HG02970 (cell line): ENCODE data around the gene TYW5.
A peak's percentile ranks its signal among the peaks of the same experiment; 100 is the strongest.

ENCODE experiments used
- ATAC-seq: cut with Tn5 transposase; IDR thresholded peaks from one replicate; pipeline ENCODE4 v1.9.1; 2021; ENCODE audit warnings: mild to moderate bottlenecking, moderate library complexity, moderate number of reproducible peaks; ENCODE audit not compliant: unreplicated experiment, low FRiP score

The TYW5 gene, protein sequence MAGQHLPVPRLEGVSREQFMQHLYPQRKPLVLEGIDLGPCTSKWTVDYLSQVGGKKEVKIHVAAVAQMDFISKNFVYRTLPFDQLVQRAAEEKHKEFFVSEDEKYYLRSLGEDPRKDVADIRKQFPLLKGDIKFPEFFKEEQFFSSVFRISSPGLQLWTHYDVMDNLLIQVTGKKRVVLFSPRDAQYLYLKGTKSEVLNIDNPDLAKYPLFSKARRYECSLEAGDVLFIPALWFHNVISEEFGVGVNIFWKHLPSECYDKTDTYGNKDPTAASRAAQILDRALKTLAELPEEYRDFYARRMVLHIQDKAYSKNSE

DNA sequence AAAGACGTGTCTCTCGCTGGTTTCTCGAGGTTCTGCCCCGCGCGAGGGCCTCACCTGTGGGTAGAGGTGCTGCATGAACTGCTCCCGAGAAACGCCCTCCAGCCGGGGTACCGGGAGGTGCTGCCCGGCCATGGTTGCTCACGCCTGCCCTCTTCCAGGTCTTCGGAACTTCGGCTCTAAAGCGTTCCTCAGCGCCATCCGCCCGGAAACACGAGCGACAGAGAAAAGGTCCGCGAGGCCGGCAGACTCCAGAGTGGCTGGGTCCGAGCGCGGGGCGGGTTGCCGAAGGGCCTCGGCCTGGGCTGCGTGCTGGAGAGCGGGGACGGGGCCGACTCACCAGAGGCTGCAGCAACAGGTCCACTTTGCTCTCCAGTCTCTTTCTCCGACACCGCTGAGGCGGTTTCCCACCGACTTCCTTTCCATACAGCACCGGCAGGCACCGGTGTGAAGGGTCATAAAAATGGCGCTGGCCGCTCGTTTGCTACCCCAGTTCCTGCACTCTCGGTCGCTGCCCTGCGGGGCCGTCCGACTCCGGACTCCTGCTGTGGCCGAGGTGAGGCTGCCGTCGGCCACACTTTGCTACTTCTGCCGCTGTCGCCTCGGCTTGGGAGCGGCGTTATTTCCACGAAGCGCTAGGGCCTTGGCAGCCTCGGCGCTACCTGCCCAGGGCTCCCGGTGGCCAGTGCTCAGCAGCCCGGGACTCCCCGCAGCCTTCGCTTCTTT is at the start of gene TYW5, which contains the start of gene MAIP1:
TSS of gene TYW5 (minus strand) at position 153 of the 723 bp plus-strand sequence. CDS start at position 132, 21 bp downstream.
TSS of gene MAIP1 (plus strand) at position 244 of the 723 bp plus-strand sequence. CDS start at position 461, 217 bp downstream.
- peak; percentile 81 for ATAC-seq

DNA sequence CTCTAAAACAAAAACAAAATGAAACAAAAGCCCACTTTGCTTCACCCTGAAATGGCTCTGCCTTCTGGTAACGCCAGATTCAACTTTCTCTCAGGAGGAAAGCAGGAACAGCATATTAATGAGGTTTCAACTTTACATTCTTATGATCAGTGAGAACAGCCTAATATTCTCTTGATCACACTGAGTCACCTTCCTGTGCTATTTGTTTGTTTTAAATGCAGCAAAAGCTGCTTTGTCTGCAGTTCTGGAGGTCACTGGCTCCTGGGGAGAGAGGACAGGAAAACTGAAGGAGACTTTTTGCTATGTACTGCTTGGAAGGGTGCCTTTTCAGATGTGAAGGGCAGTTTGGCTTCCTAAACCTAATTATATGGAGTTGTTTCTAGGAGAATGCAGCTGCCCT is 48.2 kb upstream of the TYW5 start:
- no peak for ATAC-seq

DNA sequence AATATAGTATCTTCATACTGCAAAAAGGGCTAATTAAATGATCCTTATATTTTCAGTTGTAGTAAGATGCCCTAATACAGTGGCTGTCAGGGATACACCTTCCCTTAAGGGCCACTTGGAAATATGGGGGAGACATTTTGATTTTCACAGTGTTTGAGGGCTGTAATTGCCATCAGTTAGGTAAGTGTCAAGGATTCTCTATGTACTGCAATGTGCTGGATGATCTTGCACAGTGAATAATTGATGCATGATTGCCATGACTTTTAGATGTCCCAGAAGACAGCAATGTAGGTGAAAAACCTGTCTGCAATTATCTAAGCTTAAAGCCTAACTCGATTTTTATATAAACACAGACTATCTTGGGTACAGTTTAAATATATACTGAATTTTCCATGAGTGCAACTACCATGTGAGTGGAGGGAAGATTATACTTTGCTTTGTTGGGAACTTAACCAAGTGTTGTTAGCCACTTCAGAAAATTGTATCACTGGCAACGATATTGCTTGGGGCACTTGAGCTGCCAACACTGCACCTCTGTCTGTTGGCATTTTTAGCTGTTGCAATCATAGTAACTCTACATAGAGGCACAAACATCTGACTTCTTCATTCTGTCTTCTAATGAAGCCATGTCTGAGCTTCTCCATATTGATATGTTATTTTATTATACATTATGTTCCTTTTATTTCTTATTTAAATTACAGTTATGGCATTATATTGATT is 45.3 kb upstream of the TYW5 start:
- ATAC-seq: no peak

DNA sequence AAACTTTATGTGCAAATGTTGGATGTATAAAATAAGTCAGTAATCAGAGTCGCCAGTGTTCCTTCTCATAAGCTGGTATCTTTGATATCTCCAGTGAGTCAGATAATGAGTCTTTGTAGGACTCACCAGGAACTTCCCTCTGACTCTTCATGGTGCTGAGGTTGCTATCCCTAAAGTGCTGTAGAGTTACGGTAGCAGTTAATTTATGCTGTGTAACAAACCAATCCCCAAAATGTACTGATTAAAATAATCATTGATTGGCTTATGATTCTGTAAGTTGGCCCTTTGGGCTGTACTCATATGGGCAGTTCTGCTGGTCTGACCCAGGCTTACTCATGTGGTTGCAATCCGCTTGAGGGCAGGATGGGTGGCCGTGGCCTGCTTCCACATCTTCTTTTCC is 43.9 kb upstream of the TYW5 start:
- no peak for ATAC-seq

DNA sequence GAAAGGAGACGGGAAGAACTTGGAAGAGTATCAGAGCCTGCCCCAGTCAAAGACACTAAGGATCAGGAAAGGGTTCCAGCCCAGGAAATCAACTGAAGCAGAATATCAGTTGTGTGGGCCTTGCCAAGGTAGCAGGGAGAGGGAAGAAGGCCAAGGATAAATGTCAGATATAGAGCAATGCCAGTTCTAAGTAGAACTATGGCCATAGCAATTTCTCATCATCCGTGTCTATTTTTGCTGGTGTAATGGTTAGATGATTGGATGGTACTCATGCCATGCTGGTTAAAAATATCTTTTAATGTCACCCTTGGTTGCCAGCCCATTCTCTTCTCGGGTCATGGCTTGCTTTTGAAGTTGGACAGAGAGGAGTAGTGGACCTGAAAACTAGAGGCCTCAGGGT is 42.0 kb upstream of the TYW5 start:
- ATAC-seq: no peak

DNA sequence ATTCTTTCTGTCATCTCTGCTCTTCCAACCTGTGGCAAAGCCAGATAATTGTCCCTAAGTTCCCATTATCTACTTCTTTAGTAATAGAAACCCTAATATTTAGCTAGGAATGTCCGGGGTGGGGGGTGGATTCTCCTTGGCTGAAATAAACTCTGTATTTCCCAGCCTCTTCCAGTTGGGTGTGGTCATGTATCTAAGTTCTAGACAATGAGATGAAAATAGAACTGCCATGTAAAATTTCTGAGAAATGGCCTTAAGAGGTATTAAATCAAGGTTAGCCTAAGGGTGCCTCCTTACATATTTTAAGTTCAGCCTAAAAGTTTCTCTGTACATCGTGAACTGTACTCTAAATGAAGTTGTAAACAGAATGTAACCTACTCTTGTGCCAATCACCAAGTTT is 39.6 kb upstream of the TYW5 start:
- ATAC-seq: no peak

DNA sequence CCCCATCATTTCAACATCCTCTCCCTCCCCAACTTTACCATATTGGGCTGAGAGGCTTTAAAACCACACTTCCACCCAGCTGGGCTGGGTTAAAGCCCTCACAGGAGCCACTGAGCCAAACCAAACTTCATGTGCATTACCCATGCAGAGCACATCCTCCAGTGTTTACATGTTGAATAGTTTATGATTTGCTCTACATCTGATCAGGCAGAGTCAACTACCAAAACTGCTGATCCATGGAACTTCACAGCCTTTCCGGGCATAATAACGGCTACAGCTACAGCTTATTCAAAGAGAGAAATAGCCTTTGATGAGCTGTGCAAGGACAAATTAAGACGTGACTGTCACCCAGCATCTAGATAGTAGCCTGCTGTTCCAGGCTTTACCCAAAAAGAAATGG is 39.1 kb upstream of the TYW5 start:
- ATAC-seq: no peak

DNA sequence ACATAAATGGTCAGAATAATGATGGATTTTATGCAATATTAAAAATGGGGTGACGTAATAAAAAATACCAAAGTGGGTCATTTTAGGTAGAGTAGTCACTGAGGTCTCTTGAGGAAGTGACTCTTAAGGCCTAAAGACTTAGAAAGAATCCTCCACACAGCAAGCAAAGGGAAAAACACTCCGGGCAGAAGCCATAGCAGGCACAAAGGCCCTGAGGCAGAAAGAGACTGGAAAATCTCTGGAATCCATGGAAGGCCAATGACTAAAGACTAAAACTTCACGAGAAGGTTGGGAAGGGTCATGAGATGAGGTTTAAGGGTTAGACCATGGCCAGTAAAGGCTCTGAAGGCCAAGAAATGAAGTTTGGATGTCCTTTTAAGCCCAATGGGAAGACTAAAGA is 37.0 kb upstream of the TYW5 start:
- no peak for ATAC-seq

DNA sequence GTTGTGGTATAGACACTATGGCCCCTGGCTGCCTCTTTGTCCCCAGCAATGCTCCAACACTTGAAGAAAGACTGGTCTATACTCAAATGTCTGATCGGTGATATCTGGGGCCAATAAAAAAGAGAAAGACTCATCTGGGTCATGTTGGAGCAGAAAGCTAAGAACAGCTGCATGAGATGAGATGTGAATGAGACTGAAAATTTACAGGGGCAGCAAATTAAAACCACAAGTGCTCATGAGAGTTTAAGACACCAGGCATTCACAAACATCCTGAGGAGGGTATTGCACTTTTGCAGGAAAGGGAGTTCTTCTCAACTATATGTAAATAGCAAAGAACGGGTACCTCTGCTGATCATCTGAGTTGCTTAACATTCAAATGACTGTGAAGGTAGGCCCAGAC is 36.4 kb upstream of the TYW5 start:
- no peak for ATAC-seq

DNA sequence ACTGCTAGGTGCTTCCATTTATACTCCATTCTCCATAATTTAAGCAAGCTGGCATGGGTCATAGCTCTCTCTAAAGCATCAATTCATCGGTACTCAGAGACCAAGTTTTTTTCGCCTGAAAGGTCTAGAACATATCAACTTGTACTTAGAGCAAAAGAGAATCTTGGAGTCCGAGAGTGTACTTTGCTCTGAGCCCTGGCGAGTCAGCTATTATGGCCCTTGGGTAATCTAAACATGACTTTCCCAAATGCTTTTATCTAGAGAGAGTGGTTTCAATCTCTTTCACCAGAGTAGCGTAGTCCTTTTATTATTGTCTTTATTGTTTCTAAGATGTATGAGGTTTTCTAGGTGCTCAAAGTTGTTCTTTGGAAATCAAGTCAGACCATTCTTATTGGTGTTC is 34.5 kb upstream of the TYW5 start:
- ATAC-seq: no peak

DNA sequence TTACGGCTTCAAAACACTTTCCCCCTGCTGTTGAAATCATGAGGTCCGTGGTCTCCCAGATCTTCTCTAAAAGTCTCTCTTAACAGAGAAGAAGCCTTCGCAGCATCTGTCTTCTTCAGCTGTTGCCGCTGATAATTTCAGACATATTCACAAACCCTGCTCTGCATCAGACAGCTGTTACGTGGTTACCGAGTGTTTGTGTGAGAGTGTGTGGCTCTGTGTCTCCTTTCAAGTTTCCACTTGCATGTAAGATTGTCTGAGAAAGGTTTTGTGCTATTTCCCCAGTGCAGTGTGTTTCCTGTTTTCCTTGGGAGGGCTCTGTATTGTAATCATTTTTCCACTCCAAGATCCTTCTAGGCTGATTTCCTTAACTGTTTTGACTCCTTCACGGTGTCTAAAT is 32.9 kb upstream of the TYW5 start:
- ATAC-seq: no peak

DNA sequence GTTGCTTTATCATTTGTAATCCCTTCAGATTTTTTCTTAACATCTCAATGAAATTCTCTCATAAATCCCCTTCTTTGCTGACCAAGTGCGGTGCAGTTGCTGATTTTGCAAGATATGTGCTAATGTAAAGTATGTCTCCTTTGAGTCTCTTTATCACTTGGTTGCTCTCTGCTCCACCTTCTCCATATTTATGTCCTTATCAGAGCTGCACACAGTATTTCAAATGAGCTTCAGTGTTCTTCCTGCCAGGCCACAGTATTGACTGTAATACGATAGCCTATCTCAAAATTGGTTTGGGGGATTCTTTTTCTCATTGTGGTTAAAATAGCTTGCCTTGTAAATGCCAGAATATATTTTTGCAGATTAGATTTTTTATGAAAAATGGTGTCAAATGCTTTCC is 32.3 kb upstream of the TYW5 start:
- no peak for ATAC-seq

DNA sequence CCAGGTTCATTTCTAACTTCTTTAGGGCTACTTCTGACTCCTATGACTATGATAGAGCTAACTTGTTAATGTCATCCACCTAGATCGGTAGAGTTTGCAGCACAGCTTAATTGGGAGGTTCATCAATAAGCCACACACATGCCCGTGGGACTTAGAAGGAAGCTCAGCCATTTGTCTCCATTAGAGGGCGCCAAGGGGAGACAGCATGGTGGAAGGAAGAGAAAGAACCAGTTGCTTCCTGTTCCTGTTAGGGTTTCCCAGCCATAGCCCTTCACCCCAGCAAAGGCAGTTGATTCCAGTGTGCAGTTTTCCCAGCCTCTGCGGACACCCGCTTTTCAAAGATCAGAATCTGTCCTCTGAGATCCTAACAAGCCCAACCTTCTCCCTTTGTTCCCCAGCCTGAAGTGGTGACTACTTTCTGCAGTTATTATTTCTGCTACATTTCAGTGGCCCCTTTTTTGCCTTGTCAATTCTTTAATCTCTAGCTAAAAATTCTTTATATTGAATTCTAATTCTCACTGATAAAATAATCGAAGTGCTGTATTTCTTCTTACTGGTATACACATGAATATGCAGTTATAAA is 30.4 kb upstream of the TYW5 start:
- no peak for ATAC-seq

DNA sequence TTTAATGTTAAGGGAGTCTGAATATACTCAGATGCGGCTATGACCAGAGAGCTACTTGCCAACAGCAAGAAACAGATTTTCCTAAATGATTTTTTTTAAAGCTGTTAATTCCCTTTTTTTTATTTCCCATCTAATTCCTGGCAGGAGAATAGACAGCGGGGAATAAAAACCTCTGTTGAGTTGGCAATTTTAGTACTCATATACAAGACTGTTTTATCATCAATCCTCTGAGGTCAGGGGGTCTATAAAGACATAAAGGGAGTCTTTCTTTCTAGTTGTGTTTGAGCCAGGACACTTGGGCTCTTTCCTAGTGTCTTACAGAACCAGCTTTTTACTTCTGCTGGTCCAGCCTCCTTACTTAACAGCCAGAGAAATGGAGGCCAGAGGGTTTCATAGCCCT is 29.5 kb upstream of the TYW5 start:
- ATAC-seq: no peak

DNA sequence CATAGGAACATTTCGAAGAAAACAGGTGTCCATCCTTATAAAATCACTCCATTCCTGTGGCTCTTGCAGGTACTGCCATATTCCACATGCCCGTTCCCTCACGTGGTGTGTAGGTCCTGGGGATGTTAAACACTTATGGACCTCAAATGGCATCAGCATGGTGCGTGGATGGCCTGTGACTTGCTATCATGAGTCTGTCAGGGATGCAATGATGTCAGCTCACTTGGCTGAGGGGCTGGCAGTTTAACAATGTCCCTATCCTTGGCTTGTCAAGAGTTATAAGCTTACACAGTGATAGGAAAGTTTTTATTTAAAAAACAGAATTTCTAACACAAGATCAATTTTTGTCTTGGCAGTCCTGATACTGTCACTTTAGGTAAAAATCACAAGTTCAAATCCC is 28.9 kb upstream of the TYW5 start:
- ATAC-seq: no peak

DNA sequence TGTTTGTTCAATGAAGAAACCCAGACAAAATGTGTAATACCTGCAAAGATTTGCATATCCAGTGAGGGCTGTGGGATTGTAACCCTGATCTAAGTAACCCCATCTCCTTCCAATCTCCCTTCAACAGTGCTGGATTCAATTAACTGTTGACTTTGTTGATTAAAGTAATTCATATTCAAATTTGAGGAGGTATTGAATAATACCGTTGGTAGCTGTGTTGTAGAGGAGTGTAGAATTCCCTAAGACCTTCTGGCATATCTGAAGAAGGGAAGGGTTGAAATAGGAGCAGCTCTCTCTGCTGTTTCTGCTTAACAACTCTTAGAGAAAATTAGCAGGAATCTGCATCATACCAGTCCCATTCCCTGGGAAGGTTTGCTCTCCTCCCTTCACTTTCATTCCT is 28.2 kb upstream of the TYW5 start:
- no peak for ATAC-seq

DNA sequence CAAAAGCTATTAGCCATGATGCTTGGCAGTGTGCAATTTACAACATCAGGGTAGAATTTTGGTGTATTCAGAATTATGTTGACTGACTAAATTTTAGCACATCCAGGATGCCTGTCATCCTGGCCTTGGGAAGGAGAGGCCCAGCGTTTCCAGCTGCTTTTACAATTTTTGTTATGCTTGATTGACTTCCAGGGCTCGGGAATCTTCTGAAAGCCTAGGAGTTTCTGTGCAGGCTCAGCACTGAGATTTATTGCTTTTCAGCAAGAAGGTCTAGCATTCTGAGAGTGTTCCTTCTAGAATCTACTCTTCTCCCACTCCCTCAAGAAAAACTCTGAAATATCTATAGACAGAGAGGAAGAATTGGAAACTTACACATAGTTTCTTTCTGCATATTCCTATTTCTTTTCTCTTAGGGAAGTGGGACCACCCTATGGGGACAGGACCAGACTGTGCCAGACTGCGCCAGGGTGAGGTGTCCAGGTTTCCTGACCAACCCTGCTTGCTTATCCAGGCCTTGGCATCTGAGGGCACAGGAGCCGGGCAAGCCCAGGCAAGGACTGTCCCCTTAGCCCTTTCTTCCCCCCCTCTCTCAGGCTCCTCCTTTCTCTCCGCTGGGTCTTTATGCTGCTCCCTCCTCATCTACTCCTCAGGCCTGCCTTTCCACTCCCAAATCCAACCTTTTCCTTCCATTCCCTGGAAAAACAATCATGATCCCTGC is 27.0 kb upstream of the TYW5 start:
- no peak for ATAC-seq

DNA sequence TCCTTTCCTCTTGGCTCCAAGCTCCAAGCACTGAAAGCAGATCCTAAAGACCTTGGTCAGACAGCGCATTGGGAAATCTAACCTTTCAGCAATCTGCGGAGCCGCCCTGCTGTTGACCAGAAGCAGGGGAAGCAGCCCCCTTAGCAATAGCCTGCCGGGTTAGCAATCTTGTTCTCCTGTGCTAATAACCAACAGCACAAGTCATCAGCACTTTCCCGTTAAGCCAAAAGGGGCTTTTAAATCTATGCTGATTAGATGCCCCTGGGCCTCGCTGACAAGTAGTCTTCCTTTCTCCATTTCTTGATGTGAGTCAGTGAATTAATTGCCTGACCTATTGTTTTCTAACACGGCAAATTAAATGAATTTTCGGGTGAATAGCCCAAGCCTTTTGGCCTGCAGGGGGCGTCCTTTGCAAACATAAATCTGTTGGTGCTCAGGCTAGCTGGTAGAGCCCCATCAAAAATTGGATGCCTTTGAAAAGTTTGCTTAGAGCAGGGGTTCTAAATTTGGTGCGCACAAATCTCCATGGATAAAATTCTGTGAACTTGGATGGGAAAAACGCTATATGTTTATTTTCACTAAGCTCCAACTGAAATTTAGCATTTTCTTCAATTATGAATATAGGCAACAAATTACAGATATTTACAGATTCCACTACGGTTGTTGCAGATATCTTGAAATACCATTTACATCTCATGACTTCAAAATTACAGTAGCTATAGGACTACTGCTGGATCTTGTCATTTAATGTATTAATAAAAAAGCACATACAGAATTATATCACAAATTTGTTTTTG is 24.7 kb upstream of the TYW5 start:
- ATAC-seq: no peak

DNA sequence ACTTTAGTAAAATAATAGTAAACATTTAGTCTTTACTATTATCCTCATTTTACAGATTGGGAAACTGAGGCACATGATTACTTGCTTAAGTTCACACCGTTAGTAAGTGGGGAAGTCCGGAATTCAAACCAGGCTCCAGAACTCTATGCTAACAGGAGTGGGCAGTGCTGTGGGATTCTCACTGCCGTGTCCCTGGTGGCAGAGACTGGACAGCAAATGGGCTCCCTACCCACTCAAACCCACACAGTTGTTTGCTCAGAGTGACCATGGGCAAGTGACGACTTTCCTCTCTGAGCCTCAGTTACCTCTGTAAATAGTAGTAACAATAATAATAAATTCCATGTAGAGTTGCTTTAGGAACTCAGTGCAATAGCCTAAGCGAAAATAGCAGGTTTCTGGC is 24.1 kb upstream of the TYW5 start:
- ATAC-seq: no peak

DNA sequence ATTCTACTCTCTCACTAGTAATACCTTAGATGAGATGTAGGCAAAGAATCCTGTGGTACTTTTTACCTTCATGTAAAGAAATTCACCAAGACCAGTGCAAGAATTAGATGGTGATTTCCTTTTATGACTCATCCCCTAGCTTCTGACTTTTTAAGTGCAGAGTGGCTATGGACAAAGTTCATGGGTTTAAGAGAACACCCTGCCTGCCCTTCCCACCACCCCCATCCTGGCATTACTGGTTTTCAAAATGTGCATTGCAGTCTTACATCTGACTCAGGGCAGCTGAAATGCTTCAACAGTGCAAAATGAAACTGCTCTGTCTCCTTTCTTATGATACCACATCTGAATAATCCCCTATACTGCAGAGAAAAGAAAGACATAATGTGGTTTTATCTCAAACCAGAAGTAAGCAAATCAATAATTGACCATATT is 22.7 kb upstream of the TYW5 start:
- ATAC-seq: peak; percentile 85
